Kidney capillary endothelial cell (primary cell): ENCODE measurements around the gene TK2.
"Not testable (repeated sequence)": the region's sequence is repeated elsewhere in the genome, so short reads cannot be mapped to it uniquely, and the experiment has no call there.

Experiments used
- DNase-seq: peaks from one replicate; pipeline ENCODE4 v3.0.0-alpha.2; 2018; ENCODE audit warnings: low spot score

TK2 gene

DNA sequence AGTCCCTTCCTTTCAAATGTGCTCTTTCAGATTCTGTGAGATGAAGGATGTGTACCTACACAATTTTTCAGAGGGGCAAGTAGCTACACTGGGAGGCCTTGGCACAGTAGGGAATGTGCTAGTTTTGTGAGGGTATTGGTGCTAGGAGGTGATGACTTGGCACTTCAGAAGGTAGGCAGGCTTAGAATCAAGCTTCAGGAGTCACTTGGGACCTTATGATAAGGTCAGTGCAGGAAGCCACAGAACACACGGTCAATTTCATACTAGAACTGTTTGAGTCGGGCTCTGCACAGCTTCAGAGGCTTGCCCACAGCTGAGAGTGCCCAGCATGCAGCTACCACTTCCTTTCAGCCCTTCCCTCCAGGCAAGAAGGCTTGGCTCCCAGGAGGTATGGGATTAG, 22.4 kb upstream of the TK2 start:
- DNase-seq: no peak

DNA sequence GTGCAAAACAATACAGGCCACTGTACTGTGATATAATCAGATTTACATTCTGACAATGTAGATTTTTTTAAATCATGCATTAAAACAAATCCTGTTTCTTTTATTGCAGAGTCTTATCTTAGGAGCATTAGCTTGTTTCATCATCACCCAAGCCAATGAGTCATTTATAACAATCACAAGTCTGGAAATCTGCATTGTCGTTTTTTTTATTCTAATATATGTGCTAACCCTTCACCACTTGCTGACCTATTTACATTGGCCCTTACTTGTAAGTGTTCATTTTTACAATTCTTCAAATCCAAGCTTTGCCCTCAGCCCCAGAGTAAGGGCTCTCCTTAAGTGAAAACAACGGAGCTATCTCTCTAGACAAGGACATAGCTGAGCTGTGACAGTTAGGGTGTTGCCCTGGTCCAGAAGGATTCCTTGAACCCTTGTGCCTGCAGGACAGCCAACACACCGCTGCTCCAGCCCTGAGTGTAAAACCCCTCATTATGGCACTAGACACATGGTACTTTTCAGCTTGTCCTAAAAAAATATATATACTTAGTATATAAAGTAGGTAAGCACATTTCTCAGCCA, 20.0 kb upstream of the TK2 start:
- DNase-seq: peak; percentile 36

DNA sequence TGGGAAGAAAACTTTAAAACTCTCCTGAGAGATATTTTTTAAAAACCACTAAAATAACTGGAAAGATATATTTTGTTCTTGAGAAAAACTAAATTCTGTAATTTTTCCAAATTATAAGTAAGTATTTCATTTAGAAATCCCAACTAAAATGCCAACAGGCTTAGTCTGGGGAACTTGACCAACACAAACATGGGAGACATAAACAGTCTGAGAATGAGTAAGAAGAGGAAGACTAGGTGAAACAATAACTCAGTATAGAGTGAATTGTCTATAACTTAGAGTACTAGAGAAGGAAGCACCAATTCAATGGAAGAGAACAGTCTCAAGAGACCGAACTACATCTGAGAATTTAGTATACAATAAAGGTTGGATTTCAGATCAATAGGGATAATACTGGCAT, 19.2 kb upstream of the TK2 start:
- DNase-seq: no peak

DNA sequence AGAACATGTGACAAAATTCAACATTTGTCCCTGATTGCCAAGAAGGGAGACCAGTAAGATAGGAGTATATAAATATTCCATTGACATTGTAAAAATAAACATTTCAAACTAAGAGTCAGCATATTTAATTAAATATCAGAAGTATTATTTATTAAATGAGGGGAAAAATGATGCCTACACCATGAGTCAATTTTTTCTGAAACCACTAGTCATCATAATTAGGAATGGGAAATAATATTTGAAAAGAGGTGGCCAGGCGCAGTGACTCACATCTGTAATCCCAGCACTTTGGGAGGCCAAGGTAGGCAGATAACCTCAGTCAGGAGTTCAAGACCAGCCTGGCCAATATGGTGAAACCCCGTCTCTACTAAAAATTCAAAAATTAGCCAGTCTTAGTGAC, 18.4 kb upstream of the TK2 start:
- DNase-seq: no peak

DNA sequence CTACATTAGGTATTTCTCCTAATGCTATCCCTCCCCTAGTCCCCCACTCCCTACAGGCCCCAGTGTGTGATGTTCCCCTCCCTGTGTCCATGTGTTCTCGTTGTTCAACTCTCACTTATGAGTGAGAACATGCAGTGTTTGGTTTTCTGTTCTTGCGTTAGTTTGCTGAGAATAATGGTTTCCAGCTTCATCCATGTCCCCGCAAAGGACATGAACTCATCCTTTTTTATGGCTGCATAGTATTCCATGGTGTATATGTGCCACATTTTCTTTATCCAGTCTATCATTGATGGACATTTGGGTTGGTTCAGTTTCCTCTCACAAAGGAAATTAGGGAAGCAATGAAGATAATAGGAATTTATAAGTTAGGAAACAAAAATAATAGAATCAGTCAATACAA, 17.3 kb upstream of the TK2 start:
- DNase-seq: not testable (repeated sequence)

DNA sequence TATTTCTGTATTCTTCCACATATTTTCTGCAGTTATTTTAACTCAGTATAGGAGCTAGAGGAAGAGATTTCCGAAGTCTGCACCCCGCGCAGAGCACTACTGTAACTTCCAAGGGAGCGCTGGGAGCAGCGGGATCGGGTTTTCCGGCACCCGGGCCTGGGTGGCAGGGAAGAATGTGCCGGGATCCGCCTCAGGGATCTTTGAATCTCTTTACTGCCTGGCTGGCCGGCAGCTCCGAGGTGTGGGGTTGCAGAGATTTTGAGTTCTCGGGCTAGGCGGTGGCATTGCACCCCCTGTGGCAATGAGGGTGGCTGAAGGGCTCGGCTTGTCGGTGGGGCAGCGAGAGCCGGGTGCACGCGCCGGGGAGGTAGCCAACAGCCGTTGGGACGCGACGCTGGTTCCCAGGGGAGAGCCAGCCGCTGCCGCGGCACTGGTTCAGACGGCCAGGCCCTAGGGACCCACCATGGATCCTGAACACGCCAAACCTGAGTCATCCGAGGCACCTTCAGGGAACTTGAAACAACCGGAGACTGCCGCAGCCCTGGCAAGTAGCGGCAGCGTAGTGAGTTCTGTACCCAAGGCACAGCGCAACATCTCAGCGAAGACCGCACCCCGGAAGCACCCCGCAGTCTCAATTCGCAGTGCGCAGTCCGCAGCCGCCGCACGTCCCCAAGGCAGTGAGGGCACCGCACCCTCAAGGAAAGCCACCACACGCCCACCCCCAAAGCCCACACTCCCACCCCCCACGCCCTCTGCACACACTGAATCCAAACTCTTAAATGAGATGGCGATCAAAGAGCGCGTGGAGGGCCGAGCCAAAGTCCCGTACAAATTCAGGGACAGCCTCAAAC, 16.4 kb upstream of the TK2 start, which contains the start of gene CMTM1:
Gene CMTM1, plus strand, starts transcription at position 389 of the 851 bp plus-strand sequence. Its CDS starts 75 bp downstream, at position 464.
- no peak for DNase-seq

DNA sequence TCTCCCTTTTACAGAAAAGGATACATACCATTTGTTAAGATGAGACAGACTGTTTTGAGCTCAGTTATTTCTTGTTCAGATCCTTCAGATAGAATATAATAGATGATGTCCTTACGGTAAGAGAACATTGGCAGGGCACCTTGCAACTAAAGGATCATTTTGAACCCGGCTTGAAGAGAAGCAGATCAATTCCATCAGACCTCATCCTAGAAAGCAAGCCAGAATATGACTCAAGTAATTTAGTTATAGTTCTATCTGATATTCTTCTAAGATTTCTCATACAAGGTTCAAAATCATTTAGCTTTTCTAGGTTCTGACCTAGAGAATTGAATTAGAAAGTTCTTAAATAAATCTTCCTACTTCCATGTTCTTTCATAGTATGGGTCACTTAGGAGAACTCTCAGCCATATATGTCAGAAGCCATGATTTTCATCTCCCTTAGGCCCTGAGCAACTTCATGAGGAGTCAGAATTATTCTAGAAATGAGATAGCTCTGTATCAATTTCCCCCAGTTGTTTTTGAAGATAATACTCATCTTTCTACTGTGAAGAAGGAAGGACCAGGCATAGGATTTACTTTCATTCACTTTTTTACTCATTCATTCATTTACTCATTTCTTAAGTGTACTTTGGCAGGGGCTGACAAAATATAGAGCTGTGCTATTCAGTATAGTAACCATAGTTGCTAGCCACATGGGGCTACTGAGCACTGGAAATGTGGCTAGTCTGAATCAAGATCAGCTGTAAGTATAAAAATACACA, 13.8 kb upstream of the TK2 start:
- DNase-seq: no peak

DNA sequence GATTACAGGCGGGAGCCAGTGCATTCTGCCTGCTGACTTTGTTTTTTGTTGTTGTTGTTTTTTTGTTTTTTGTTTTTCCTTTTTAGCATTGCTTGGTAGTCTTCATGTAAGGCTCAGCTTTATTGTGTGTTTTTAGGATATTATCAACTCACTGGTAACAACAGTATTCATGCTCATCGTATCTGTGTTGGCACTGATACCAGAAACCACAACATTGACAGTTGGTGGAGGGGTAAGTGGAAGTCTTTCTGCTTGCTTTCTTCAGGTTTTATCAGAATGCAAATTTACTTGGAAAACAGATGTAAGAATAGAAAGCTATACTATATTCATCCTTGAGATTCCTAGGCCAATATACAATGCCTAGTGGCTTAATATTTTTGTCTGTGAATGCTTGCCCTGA, 13.1 kb upstream of the TK2 start:
- DNase-seq: no peak

DNA sequence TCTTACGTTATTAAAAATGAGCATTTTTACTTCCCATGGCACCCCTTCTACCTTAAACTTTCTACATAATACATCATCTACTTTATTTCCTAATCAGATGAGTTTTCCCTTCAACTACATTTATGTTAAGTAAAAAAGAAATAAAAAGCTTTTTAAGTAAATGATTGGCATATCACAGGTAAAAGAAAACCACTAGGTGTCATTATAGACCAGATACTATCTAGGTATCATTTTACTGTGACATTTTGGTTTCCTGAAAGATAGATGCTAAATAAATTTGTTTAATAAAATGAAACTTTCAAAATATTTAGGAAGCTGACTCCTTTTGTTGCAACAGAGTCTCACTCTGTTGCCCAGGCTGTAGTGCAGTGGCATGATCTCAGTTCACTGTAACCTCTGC, 12.5 kb upstream of the TK2 start:
- DNase-seq: no peak

DNA sequence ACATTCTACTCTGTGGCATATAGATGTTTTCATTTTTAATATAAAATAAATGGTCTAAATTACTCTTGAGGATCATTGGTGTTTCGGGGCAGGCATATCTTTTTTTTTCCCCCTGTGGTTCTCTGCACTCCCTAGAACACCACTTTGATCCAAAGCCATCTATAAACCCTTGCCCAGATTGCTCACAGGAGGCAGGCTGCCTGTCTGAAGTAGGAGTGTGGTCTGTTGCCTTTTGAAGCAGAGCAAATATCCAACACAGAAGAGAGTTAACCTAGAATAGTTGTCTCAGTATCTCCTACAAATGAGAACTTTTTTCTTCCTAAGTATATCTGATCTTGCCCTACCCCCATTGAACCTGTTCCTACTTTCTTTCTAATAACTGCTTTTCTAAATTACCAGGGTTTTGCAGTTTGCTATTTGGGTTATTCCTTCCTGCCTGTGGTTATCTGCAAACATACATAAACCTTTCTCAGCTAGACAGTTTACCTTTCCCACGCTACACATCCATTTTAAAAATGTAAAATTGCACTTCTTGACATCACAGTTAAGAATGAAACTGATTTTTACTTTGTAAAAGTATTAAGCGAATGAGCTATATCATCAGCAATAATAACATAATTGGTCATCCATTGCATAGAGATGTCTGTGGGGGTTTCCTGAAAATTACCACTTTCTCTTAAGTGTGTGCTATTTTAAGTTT, 11.6 kb upstream of the TK2 start:
- DNase-seq: no peak

DNA sequence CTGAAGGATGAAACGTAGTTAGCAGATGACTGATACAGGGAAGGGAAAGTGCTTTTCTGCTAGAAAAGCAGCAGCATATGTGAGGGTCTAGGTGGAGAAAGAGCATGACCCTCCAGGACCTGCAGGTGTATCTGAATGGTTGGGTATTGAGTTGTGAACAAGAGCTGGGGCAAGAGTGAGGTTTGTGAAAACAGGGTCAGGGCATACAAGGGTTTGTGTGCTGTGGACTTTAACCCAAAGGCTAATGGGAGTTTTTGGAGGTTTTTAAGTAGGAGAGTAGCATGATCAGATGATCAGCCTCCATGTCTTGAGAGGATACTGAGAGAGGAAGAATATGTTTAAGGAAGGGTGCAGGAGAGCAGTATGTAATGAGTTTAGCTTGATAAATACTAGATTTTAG, 10.2 kb upstream of the TK2 start:
- no peak for DNase-seq

DNA sequence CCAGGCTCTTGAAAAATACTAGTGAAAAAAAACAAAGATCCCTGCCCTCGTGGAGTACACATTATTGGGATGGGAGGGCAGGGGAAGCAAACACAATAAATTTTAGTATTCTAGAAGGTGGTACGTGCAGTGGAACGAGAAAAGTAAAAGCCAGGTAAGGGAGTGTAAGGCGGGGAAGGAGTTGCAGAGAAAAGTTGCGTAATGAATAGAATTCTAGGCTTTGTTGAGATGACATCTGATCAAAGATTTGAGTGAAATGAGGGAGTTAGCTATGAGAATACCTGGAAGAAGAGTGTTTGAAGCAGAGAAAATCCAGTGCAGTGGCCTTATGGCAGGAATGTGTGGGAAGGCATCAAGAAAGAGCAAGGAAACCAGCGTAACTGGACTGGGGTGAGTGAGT, 4.6 kb upstream of the TK2 start:
- DNase-seq: no peak

DNA sequence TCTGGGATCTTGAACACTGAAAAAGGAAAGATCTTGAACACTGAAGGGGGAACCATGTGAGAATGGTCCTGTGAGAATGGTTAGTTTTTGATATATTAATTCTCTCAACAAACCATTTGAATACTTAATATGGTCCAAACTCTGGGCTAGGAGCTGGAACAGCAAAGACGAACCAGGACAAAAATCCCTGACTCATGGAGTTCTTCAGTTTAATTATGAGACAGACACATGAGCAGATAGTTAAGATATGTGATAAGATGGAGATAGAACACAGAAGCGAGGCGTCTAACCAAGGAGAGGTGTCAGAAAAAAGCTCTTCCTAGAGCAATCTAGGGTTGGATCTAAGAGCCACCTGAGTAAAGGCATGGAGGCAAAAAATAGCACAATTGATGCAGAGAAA, 4.1 kb upstream of the TK2 start:
- DNase-seq: no peak

DNA sequence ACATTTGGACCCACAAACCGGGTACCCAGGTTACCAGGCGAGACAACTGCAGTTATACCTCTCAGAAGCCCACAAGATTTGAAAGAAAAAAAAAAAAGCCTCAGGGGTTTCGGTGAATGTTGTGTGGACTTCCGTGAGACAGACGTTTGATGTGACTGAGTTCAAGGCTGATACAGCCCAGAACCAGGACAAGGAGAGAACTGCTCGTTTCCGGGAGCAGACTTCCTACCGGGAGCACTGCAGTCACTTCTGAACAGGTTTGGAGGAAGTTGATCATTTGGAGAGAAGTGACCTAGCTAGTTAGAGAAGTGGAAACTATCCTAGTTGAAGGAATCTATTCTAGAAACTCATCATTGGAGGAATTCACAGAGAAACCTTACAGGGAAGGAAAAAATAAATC, 3.3 kb upstream of the TK2 start:
- peak; percentile 30 for DNase-seq

DNA sequence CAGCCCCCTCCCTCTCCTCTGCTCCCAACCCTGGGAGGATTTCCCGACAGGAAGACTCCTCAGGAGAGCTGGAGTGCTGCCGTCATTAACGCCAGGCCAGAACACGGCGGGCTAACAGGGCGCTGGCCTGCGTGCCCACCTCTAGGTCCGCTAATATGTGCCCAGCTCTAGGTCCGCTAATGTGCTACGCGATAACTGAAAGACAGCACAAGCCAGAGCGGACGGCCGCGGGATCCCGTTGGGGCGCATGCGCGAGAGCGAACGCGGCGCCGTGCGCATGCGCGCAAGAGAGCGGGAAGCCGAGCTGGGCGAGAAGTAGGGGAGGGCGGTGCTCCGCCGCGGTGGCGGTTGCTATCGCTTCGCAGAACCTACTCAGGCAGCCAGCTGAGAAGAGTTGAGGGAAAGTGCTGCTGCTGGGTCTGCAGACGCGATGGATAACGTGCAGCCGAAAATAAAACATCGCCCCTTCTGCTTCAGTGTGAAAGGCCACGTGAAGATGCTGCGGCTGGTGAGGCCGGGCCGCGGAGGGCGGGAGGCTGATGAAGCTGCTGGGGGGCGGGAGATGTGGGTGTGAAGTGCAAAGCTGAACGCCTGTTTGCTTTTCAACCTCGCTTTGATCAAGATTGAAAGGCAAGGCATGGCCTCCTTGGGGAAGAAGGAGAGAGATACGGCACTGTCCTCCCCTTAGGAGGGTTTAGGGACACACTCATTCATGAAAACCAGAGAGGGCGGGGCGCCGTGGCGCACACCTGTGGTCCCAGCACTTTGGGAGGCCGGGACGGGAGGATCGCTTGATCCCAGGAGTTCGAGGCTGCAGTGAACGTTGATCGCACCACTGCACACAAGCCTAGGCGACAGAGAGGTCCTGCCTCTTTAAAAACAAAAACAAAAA, 2.6 kb upstream of the TK2 start, which contains the start of gene CKLF:
Gene CKLF, plus strand, starts transcription at position 291 of the 892 bp plus-strand sequence. Its CDS starts 140 bp downstream, at position 431.
- DNase-seq: peak; percentile 91

DNA sequence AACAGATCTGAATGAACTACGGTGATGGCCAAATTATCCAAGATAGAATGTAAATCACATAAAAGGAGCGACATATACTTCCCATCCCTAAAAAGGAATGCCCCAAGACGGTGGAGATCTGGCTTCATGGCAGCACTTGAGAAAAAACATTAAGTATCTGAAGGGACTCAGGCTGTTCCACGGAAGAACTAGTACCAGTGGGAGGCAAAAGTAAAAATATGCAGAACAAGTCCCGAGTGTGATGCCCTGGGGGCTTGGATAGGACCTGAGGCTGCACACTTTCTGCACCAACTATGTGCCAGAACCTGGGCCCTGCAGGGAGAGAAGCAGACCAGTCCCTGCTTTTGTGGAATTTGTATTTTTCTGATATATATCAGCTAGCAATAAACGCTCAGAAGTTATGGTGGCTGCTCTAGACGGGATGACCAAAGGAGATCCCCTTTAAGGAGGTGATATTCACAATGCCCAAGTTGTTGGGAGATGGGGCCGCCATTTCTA, 1.9 kb upstream of the TK2 start:
- no peak for DNase-seq

DNA sequence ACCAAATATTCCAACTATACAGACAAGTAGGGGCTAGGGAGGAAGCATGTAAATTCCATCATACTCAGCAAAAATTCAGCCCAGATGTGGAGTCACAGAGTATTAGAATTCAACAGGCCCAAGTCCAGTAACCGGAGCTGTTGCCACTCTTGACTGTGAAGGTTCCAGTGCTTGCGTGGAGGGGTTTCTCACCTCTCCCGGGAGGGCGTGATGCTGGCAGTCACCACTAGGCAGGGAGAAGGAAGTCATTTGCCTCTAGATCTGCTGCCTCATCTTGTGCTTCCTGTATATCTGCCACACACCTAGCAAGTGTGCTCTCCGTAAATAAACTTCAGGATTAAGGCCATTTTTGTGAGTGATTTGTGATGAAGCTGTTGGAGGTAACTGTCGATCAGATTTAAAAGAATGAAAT, 1.4 kb upstream of the TK2 start:
- peak; percentile 63 for DNase-seq

DNA sequence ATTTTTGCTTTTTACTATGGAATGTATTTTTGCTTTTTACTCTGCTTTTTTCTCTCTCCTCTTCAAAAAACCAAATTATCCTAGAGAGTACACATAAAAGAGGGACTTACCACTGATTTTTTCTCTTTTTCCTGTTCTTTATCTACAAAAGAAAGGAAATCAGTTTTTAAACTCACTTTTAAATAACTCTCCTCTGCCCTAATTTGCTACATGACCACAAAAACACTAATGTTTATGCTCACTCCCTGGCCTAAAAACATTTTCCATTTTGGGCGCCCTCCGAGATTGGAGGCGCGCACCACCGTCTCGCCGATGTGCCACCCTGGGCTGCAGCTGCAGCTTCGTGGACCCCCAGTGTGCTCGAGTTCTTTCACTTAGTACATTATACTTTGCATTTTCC, 1.1 kb downstream of the TK2 start:
- no peak for DNase-seq

DNA sequence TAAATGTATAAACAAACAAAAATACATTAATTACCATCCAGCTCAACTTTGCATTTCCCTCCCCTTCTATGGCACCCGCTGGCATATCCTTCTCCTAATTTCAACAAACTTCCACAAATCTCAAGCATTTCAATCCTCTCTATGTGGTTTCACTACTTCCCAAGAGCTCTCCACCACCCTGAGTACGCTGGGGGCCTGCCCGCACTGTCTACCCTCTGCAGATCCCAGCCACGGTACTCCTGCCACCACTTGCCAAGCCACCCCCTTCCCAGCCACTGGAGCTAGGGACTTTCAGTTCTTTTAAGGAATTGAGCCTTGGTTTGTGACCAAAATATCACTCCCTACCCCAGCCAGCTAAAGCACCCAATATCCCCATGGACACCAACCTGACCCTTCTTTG, 1.9 kb downstream of the TK2 start:
- DNase-seq: no peak

DNA sequence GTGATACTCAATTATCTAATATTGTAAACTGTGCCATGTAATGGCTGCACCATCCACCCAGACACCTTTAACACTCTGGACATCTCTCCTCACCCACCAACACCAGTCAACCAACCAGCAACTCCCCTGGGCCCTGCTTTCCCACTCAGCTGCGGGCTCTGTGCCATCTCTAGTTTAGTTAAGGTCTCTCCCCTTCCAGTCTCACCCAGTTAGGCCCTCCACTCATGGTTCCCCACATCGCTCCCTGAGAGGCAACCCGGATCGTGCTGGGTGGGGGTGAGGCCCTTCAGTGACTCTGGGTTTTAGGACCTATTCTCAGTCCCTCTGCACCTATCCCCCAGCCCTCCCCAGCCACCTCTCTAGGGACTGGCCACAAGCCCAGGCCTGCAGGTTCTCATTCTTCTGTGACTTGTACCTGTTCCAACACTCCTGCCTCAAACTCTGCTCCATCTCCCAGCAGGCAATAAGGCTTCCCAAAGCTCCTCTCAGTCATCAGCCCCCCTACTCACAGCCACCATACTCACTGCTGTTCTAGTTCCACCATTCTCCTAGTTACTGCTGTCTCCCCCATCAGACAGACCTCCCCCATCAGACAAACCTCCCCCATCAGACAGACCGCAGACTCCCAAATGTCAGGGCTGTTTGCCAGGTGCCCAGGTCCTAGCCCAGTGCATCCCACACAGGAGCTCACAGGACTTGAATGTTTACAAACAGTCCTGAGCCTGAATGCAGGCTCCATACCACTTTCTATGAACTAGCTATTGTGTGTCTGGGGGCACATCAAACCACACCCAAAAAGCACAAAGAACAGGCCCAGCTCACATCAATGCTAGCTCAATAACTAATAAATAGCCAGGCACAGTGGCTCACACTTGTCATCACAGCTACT, 2.6 kb downstream of the TK2 start:
- no peak for DNase-seq
